GM12878 (cell line): ENCODE measurements around the gene DIS3L2. TPM values are rescaled to one million over a fixed set of nuclear protein-coding genes. Genes with fewer than 3 reads are reported as not detected.

Source experiments
- ATAC-seq: fragments of 200-7000 bp; cut with Tn5 transposase; 3 replicates; pipeline ENCODE4 v1.9.1; 2020; ENCODE audit warnings: mild to moderate bottlenecking, moderate library complexity
- BruUV-seq: library from RNA; stranded (reverse); fragments of 400-500 nt; replicated peaks from 2 replicates; lab custom pipeline; 2021; lab: Mats Ljungman, UMichigan
- CTCF ChIA-PET: fragments of 300-600 bp; sonication (Branson Sonifier 250); formaldehyde crosslinking; extraction: SDS; loops from one replicate; lab custom pipeline; 2021; ENCODE audit warnings: inconsistent platforms; lab: Yijun Ruan, JAX
- POLR2A ChIA-PET: fragments of 350-600 bp; formaldehyde crosslinking; extraction: SDS; loops from one replicate; lab custom pipeline; 2021; ENCODE audit warnings: inconsistent platforms; lab: Charles Lee
- RAD21 ChIA-PET: fragments of 300-600 bp; sonication (Branson Sonifier 250); formaldehyde crosslinking; loops from one replicate; lab custom pipeline; 2023; ENCODE audit warnings: antibody characterized with exemption; ENCODE audit not compliant: unreplicated experiment; lab: Charles Lee
- SMC1A ChIA-PET: fragments of 300-600 bp; sonication (Branson Sonifier 250); formaldehyde crosslinking; loops from one replicate; lab custom pipeline; 2023; ENCODE audit not compliant: unreplicated experiment, uncharacterized antibody; lab: Charles Lee
- DNase-seq: peaks from one replicate; pipeline ENCODE4 v3.0.0-alpha.2; 2011; ENCODE audit warnings: low read depth, low spot score
- FAIRE-seq: peaks from 3 replicates; lab custom pipeline; 2011; peaks lifted over from hg19 to GRCh38; lab: Jason Lieb, UNC
- H2AFZ ChIP-seq: 2 replicates; pipeline ENCODE4 v1.6.0; 2011; ENCODE audit warnings: low read depth, low read length, control low read depth; ENCODE audit not compliant: control insufficient read depth
- H3K27ac ChIP-seq: 2 replicates; pipeline ENCODE4 v1.5.1; 2011; ENCODE audit warnings: control low read depth; ENCODE audit not compliant: control insufficient read depth, insufficient read depth
- H3K27me3 ChIP-seq, 2 experiments: replicated peaks in 1 of 2; 2 replicates each; pipeline versions ENCODE4 v1.6.0 to v1.6.1; 2011; ENCODE audit warnings: low read length in 1 of 2; ENCODE audit not compliant: control insufficient read depth in 2 of 2, insufficient read depth in 2 of 2
- H3K36me3 ChIP-seq, 2 experiments: 2 replicates each; pipeline ENCODE4 v1.5.1; 2011; ENCODE audit warnings: low read length in 1 of 2; ENCODE audit not compliant: control insufficient read depth in 2 of 2, insufficient read depth in 2 of 2
- H3K4me1 ChIP-seq: 2 replicates; pipeline ENCODE4 v1.6.1; 2011; ENCODE audit warnings: mild to moderate bottlenecking, low read length, moderate library complexity, mixed read lengths; ENCODE audit not compliant: control insufficient read depth, insufficient read depth
- H3K4me2 ChIP-seq: 2 replicates; pipeline ENCODE4 v1.6.0; 2011; ENCODE audit warnings: control low read depth; ENCODE audit not compliant: control insufficient read depth, insufficient read depth
- H3K4me3 ChIP-seq: fragments of 200-600 bp; sonication (generic); 2 replicates; pipeline ENCODE4 v1.5.1; 2016
- H3K79me2 ChIP-seq: 2 replicates; pipeline ENCODE4 v1.6.0; 2011; ENCODE audit warnings: low read length; ENCODE audit not compliant: control insufficient read depth, insufficient read depth
- H3K9ac ChIP-seq: 2 replicates; pipeline ENCODE4 v1.8.0; 2011; ENCODE audit warnings: low read length, control low read depth, mixed read lengths; ENCODE audit not compliant: control insufficient read depth, insufficient read depth
- H3K9me3 ChIP-seq: replicated peaks from 3 replicates; pipeline ENCODE4 v1.5.1; 2011; ENCODE audit warnings: mild to moderate bottlenecking, low read length; ENCODE audit not compliant: control insufficient read depth, insufficient read depth
- H4K20me1 ChIP-seq: 2 replicates; pipeline ENCODE4 v1.6.0; 2011; ENCODE audit not compliant: control insufficient read depth, insufficient read depth
- GATAD2B ChIP-seq: fragments of 450-650 bp; conservative IDR thresholded peaks from 2 replicates; pipeline ENCODE4 v1.6.1; 2017; ENCODE audit warnings: low read depth, mild to moderate bottlenecking, moderate library complexity
- MYC ChIP-seq: IDR thresholded peaks from 2 replicates; pipeline ENCODE4 v1.6.1; 2011; ENCODE audit warnings: mild to moderate bottlenecking, low read length, moderate library complexity, inconsistent platforms; ENCODE audit not compliant: insufficient read depth, insufficient replicate concordance, insufficient read length, severe bottlenecking
- ZBED1 ChIP-seq: IDR thresholded peaks from 2 replicates; pipeline ENCODE4 v1.6.1; 2016; ENCODE audit warnings: borderline replicate concordance
- WGBS: methylation state at CpG from one replicate; pipeline ENCODE4 v1.1.6; 2016; ENCODE audit warnings: low lambda C conversion rate; ENCODE audit not compliant: insufficient replicate concordance, insufficient coverage; ENCODE audit errors: missing lambda C conversion rate; 5-methylcytosine and 5-hydroxymethylcytosine counted together
- in situ Hi-C: fragments of 300-500 bp; cut with MboI; formaldehyde crosslinking; loops from 9 replicates; pipeline ENCODE4 v1.14.3; 2018; ENCODE audit warnings: mixed read lengths
- intact Hi-C: fragments of 100-400 bp; cut with micrococcal nuclease; formaldehyde crosslinking; loops from one replicate; pipeline ENCODE4 v1.14.2; 2022; ENCODE audit not compliant: unreplicated experiment
- polyA plus RNA-seq, 11 experiments: library from polyadenylated mRNA; depleted of rRNA in 4 of 11; unstranded in 6 of 11; stranded (reverse) in 5 of 11; fragments of >200 nt; fragmentation: Nextera tagmentation in 4 of 11; fragmentation: Illumina TruSeq in 1 of 11; extraction: Ambion mirVana in 4 of 11; extraction: Trizol in 1 of 11; gene quantifications; 1 replicate in 1 of 11; 2 replicates in 10 of 11; pipeline versions ENCODE4 v1.2.1 to v1.2.3, GENCODE V29; 2011 to 2016; ENCODE audit warnings: inconsistent platforms in 2 of 11, missing spikeins in 2 of 11, low read depth in 1 of 11
- total RNA-seq, 4 experiments: library from RNA; depleted of rRNA in 3 of 4; stranded (reverse); fragments of >200 nt in 3 of 4; fragmentation: Illumina TruSeq in 1 of 4; extraction: Trizol in 1 of 4; gene quantifications; 2 replicates each; pipeline versions ENCODE4 v1.2.1 to v1.2.3, GENCODE V29; 2013 to 2021
- TF ChIP-seq, protein P1 (sequence below): fragments of 450-650 bp; IDR thresholded peaks from 2 replicates; pipeline ENCODE4 v1.6.1; 2017; ENCODE audit warnings: borderline replicate concordance

The DIS3L2 gene
- total and polyA plus RNA-seq, 10 of the 15 experiments (the other 5 are each of a cell fraction or from before 2014, with no cell fraction given): 3.5 to 27.1 (median 16.0) TPM

DNA sequence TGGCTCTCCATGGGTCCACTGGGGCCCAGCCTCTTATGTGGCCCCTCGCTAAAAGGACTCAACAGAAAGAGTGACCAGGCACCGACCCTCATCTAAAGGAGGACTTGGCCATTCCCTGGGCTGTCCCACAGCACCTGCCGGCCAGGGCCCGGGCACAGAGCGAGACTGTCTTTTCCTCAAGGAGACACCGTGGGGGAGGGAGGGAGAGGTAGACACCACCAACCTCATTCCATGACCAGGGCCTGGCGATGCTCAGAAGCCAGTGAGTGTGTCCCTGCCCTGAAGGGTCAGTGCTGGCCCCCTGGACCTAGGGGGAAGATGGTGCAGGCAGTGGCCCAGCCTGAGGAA lies 377.2 kb downstream of the DIS3L2 start:
- Histone ChIP-seq H4K20me1 (no peaks in the 10 kb centered on the region), H2AFZ (no peak overlapping the region), H3K36me3 (peaks cover 0 to 5% of the 10 kb centered on the region in 2 experiments; a peak in 2 of 4 replicates), H3K4me1 (no peaks in the 10 kb centered on the region), H3K4me2 (no peak overlapping the region), H3K27ac (no peak overlapping the region), H3K27me3 (no peaks in the 10 kb centered on the region), H3K79me2 (no peaks in the 10 kb centered on the region), H3K9ac (no peak overlapping the region), H3K9me3 (no peaks in the 10 kb centered on the region), H3K4me3 (no peak overlapping the region)
- ChIA-PET RAD21 (no interaction called here), SMC1A (no interaction called here), CTCF (no interaction called here), POLR2A (no interaction called here)
- DNase-seq: no peak
- ATAC-seq: no peak
- no TSS peak for BruUV-seq
- intact Hi-C loops: no loop called here
- no peak for FAIRE-seq
- TF ChIP-seq ZBED1 (no peak), GATAD2B (no peak), MYC (no peak)
- TF ChIP-seq, protein P1, sequence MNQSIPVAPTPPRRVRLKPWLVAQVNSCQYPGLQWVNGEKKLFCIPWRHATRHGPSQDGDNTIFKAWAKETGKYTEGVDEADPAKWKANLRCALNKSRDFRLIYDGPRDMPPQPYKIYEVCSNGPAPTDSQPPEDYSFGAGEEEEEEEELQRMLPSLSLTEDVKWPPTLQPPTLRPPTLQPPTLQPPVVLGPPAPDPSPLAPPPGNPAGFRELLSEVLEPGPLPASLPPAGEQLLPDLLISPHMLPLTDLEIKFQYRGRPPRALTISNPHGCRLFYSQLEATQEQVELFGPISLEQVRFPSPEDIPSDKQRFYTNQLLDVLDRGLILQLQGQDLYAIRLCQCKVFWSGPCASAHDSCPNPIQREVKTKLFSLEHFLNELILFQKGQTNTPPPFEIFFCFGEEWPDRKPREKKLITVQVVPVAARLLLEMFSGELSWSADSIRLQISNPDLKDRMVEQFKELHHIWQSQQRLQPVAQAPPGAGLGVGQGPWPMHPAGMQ: no peak
- 82% methylated on average over 7 of the region's 7 CpGs for WGBS
- in situ Hi-C loops: no loop called here
